HEK293 (cell line): ENCODE data around the gene MT2A.

Source experiments
- FEZF1 ChIP-seq: fragments of 450-650 bp; formaldehyde crosslinking; IDR thresholded peaks from 2 replicates; pipeline ENCODE4 v1.5.1; 2016; ENCODE audit warnings: missing biosample characterization, missing genetic modification characterization
- REST ChIP-seq: fragments of 450-650 bp; formaldehyde crosslinking; IDR thresholded peaks from 2 replicates; pipeline ENCODE4 v1.5.1; 2016; ENCODE audit warnings: missing biosample characterization, missing genetic modification characterization
- ZNF24 ChIP-seq: fragments of 450-650 bp; formaldehyde crosslinking; IDR thresholded peaks from 2 replicates; pipeline ENCODE4 v1.5.1; 2016; ENCODE audit warnings: missing biosample characterization, missing genetic modification characterization
- ZNF266 ChIP-seq: fragments of 450-650 bp; formaldehyde crosslinking; IDR thresholded peaks from 2 replicates; pipeline ENCODE4 v1.5.1; 2016; ENCODE audit warnings: missing biosample characterization, missing genetic modification characterization, low read depth
- ZNF292 ChIP-seq: fragments of 450-650 bp; formaldehyde crosslinking; IDR thresholded peaks from 2 replicates; pipeline ENCODE4 v1.5.1; 2016; ENCODE audit warnings: low read depth, missing biosample characterization, missing genetic modification characterization, borderline replicate concordance
- ZNF362 ChIP-seq: fragments of 450-650 bp; formaldehyde crosslinking; IDR thresholded peaks from 2 replicates; pipeline ENCODE4 v1.5.1; 2016; ENCODE audit warnings: missing biosample characterization, missing genetic modification characterization
- ZNF37A ChIP-seq: fragments of 450-650 bp; IDR thresholded peaks from 2 replicates; pipeline ENCODE4 v1.5.1; 2018; ENCODE audit warnings: missing biosample characterization, missing genetic modification characterization
- ZNF561 ChIP-seq: fragments of 450-650 bp; IDR thresholded peaks from 2 replicates; pipeline ENCODE4 v1.5.1; 2018; ENCODE audit warnings: missing biosample characterization, missing genetic modification characterization, borderline replicate concordance
- ZNF664 ChIP-seq: fragments of 450-650 bp; formaldehyde crosslinking; IDR thresholded peaks from 2 replicates; pipeline ENCODE4 v1.5.1; 2016; ENCODE audit warnings: missing biosample characterization, missing genetic modification characterization
- ZNF76 ChIP-seq: fragments of 450-650 bp; formaldehyde crosslinking; IDR thresholded peaks from 2 replicates; pipeline ENCODE4; 2016; ENCODE audit warnings: low read depth, missing biosample characterization, missing genetic modification characterization, borderline replicate concordance
- TF ChIP-seq, protein P1 (sequence below): fragments of 450-650 bp; formaldehyde crosslinking; IDR thresholded peaks from 2 replicates; pipeline ENCODE4 v1.5.1; 2016; ENCODE audit warnings: missing biosample characterization, missing genetic modification characterization

DNA sequence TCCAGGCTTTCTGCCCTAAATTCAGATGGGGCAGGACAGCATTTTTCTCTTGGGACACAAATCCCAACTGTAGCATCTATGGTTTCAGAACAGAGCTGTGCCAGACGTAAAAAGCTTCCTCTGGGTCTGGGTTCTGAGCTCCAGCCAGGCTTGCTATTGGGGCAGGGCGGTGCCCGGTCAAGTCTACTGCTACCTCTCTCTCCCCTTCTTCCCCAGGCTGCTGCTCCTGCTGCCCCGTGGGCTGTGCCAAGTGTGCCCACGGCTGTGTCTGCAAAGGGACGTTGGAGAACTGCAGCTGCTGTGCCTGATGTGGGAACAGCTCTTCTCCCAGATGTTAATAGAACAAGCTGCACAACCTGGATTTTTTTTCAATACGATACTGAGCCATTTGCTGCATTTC is 25.2 kb downstream of the MT2A start:
- TF ChIP-seq, protein P1, sequence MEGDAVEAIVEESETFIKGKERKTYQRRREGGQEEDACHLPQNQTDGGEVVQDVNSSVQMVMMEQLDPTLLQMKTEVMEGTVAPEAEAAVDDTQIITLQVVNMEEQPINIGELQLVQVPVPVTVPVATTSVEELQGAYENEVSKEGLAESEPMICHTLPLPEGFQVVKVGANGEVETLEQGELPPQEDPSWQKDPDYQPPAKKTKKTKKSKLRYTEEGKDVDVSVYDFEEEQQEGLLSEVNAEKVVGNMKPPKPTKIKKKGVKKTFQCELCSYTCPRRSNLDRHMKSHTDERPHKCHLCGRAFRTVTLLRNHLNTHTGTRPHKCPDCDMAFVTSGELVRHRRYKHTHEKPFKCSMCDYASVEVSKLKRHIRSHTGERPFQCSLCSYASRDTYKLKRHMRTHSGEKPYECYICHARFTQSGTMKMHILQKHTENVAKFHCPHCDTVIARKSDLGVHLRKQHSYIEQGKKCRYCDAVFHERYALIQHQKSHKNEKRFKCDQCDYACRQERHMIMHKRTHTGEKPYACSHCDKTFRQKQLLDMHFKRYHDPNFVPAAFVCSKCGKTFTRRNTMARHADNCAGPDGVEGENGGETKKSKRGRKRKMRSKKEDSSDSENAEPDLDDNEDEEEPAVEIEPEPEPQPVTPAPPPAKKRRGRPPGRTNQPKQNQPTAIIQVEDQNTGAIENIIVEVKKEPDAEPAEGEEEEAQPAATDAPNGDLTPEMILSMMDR (tag by site-specific recombination): no peak
- TF ChIP-seq ZNF561: no peak
- no peak for TF ChIP-seq ZNF664 (tag by site-specific recombination)
- no peak for TF ChIP-seq ZNF266 (tag by site-specific recombination)
- no peak for TF ChIP-seq ZNF24 (tag by site-specific recombination)
- TF ChIP-seq ZNF292: no peak
- no peak for TF ChIP-seq ZNF362
- no peak for TF ChIP-seq FEZF1 (tag by site-specific recombination)
- TF ChIP-seq ZNF76 (tag by site-specific recombination): no peak
- TF ChIP-seq ZNF37A (tag by site-specific recombination): no peak
- no peak for TF ChIP-seq REST
